ENCODE measurements around the gene RMP24.

The RMP24 gene

DNA sequence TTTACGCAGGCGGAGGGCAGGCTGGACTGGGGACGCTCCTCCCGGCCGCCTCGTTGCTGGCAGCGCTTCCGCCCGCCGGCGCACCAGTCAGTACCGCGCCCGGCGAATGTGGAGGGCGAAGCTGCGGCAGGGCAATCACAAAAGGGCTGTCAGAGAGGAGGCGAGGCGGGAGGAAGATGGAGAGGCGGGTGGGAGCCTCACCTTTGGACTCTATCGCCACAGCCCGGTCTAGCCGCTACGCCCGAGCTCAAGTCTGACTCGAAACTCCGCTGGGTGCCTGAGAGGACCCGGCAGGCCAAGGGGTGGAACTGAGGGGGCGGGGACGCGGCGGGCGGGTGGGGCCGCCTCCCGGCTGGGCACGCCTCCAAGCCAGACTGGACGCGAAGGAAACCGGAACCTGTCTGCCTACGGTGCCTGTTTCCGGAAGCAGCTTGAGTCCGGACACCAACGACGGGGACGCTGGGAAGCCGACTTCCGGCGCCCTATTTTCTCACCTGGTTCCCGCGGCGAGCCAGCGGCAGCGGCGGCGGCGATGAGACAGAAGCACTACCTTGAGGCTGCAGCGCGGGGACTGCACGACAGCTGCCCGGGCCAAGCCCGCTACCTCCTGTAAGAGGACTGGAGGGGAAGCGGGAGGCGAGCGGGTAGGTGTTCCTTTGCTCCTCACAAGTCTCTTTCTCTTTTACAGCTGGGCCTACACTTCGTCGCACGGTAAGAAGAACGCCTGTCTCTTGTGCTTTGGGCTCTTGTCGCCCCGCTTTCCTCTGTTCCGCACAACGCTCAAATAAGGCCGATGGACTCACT, at the start of gene RMP24:
RMP24 (plus strand) TSS at position 483 of the 804 bp plus-strand sequence.
- H3K4me3 ChIP-seq: peak within 1 kb of the TSS; percentile 56
- TF ChIP-seq, protein P1, sequence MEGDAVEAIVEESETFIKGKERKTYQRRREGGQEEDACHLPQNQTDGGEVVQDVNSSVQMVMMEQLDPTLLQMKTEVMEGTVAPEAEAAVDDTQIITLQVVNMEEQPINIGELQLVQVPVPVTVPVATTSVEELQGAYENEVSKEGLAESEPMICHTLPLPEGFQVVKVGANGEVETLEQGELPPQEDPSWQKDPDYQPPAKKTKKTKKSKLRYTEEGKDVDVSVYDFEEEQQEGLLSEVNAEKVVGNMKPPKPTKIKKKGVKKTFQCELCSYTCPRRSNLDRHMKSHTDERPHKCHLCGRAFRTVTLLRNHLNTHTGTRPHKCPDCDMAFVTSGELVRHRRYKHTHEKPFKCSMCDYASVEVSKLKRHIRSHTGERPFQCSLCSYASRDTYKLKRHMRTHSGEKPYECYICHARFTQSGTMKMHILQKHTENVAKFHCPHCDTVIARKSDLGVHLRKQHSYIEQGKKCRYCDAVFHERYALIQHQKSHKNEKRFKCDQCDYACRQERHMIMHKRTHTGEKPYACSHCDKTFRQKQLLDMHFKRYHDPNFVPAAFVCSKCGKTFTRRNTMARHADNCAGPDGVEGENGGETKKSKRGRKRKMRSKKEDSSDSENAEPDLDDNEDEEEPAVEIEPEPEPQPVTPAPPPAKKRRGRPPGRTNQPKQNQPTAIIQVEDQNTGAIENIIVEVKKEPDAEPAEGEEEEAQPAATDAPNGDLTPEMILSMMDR (IDR thresholded peaks at IDR 0.05): no peak
- peaks cover 23% of the 10 kb centered on the region for H3K4me1 ChIP-seq (ENCODE audit: low read depth)
- ATAC-seq: peak; percentile 96
- intact Hi-C loops (cut with DNase I, micrococcal nuclease): no loop called here
- peak; percentile 96 to 97 (median 97) for DNase-seq
- H3K9me3 ChIP-seq: no peaks in the 10 kb centered on the region
- no peaks in the 10 kb centered on the region for H3K36me3 ChIP-seq (ENCODE audit: low read depth)

DNA sequence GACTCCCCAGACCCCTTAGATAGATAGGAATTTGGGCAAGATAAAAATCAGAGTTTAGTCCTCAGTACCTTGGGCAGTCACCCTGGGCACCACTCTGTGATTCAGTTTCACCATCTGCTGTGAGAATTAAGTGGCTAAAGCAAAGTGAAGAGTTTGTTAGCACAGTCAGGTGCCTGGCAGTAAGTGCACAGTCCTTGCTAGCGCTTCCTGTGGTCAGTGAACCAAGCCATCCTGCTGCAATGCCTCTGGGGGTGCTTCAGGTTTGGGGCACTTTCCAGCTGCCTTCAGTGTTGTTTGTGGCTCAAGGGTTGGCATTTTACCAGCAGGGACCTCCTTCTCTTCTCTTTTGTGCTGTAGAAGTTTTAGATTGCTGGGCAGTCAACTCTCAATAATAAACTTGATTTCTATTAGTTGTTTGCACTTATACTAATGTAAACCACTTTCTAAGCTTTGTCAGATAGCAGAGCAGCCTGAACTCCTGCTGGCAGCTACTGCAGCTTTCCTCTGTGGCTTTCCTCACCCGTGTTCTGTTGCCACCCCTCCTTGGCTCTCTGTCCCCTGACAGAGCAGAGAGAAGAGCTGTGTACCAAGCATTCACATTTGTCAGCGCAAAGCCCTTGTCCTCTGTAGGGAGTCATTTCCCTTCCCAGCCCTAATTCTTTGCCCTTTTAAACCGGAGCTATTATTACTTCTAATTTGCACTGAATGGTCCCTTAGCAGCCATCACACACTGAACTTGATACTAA, 48.4 kb upstream of the RMP24 start:
- Histone ChIP-seq H3K36me3 (ENCODE audit: low read depth) (no peaks in the 10 kb centered on the region), H3K9me3 (no peaks in the 10 kb centered on the region), H3K4me3 (no peak overlapping the region), H3K4me1 (ENCODE audit: low read depth) (no peaks in the 10 kb centered on the region)
- ATAC-seq (no peak), DNase-seq (no peak)
- TF ChIP-seq, protein P1 (IDR thresholded peaks at IDR 0.05): no peak
- intact Hi-C loops (cut with DNase I, micrococcal nuclease): no loop called here

DNA sequence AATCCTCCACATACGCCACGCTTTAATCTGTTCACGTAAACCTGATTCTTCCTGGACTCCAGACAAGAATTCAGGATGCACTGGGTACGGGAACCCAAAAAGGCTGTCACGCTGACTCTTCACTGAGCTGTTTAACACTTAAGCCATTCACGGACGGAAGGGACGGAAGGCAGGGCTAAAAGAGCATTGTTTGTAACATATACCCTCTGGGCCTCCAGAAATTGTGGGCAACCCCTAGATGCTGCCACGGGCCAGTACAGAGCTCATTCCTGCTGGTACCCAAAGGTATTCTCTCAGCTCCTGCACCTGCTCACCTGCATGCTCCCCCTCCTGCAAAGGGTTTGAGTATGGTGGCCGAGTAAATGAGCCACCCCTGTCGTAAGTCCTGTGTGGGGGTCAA, 45.6 kb upstream of the RMP24 start:
- H3K36me3 ChIP-seq (ENCODE audit: low read depth): no peaks in the 10 kb centered on the region
- intact Hi-C loops (cut with DNase I, micrococcal nuclease): no loop called here
- H3K4me3 ChIP-seq: no peak overlapping the region
- no peaks in the 10 kb centered on the region for H3K4me1 ChIP-seq (ENCODE audit: low read depth)
- TF ChIP-seq, protein P1 (IDR thresholded peaks at IDR 0.05): no peak
- no peak for DNase-seq
- H3K9me3 ChIP-seq: peaks cover 6% of the 10 kb centered on the region
- ATAC-seq: no peak

DNA sequence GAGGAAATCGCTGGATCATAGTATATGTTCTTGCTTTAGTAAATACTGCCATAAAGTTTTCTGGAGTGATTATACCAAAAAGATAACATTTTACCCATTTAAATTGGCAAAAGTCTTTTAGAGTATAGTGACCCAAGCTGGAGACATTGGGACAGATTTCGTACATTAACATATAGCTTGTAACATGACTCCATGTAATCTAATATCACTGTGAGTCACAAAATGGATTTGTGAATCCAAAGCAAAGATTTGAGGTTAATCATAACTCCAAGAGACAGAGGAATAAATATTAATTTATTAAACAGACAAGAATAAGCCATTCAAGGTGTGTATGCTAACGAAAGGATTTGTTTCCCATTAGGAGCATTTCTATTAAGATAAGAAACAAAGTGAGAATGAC, 45.0 kb upstream of the RMP24 start:
- Histone ChIP-seq H3K9me3 (peaks cover 6% of the 10 kb centered on the region), H3K4me3 (no peak overlapping the region), H3K36me3 (ENCODE audit: low read depth) (no peaks in the 10 kb centered on the region), H3K4me1 (ENCODE audit: low read depth) (no peaks in the 10 kb centered on the region)
- intact Hi-C loops (cut with DNase I, micrococcal nuclease): no loop called here
- DNase-seq: no peak
- TF ChIP-seq, protein P1 (IDR thresholded peaks at IDR 0.05): no peak
- no peak for ATAC-seq

DNA sequence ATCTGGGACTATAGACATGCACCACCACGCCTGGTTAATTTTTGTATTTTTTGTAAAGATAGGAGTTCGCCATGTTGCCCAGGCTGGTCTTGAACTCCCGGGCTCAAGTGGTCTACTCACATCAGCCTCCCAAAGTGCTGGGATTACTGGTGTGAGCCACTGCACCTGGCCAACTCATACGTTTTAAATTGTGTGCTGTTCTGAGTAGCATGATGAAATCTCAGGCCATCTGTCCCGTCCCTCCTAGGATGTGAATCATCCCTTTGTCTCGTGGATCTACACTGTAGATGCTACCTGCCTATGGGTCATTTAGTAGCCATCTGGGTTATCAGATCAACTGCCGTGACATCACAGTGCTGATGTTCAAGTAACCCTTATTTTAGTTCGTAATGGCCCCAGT, 38.5 kb upstream of the RMP24 start:
- TF ChIP-seq, protein P1 (IDR thresholded peaks at IDR 0.05): no peak
- Histone ChIP-seq H3K9me3 (peaks cover 6% of the 10 kb centered on the region), H3K36me3 (ENCODE audit: low read depth) (no peaks in the 10 kb centered on the region), H3K4me3 (no peak overlapping the region), H3K4me1 (ENCODE audit: low read depth) (no peaks in the 10 kb centered on the region)
- ATAC-seq: no peak
- no peak for DNase-seq
- intact Hi-C loops (cut with DNase I, micrococcal nuclease): no loop called here
